Fibroblast of lung (primary cell): ENCODE data around the gene RNF217. TPM values are rescaled to one million over a fixed set of nuclear protein-coding genes. Genes with fewer than 3 reads are reported as not detected.

Source experiments
- DNase-seq, 2 donors: peaks; one replicate each; pipeline versions ENCODE4 v3.0.0 to v3.0.0-alpha.2; 2010; ENCODE audit warnings: low read depth in 2 of 2
- H2AFZ ChIP-seq: 2 replicates; pipeline ENCODE4 v1.5.1; 2012; ENCODE audit warnings: low read length, control low read depth, inconsistent platforms
- H3K27ac ChIP-seq: 2 replicates; pipeline ENCODE4 v1.5.1; 2011; ENCODE audit warnings: low read length, control low read depth; ENCODE audit not compliant: insufficient read depth
- H3K27me3 ChIP-seq: 2 replicates; pipeline ENCODE4 v1.5.1; 2011; ENCODE audit warnings: mild to moderate bottlenecking, low read length; ENCODE audit not compliant: control insufficient read depth, insufficient read depth
- H3K36me3 ChIP-seq: 2 replicates; pipeline ENCODE4 v1.5.1; 2011; ENCODE audit warnings: low read length; ENCODE audit not compliant: control insufficient read depth, insufficient read depth
- H3K4me1 ChIP-seq: 2 replicates; pipeline ENCODE4 v1.5.1; 2011; ENCODE audit warnings: low read length; ENCODE audit not compliant: control insufficient read depth, insufficient read depth; ENCODE audit errors: extremely low read depth
- H3K4me2 ChIP-seq: 2 replicates; pipeline ENCODE4 v1.5.1; 2011; ENCODE audit warnings: low read length, control low read depth; ENCODE audit not compliant: insufficient read depth; ENCODE audit errors: extremely low read depth
- H3K4me3 ChIP-seq, 4 experiments: fragments of 200-600 bp in 1 of 4; sonication (generic) in 1 of 4; replicated peaks in 1 of 4; 2 replicates each; pipeline ENCODE4 v1.5.1; 2011 to 2016; ENCODE audit warnings: low read length in 4 of 4, low read depth in 3 of 4, mild to moderate bottlenecking in 3 of 4, control low read depth in 2 of 4, inconsistent platforms in 1 of 4, mixed read lengths in 1 of 4; ENCODE audit not compliant: insufficient read depth in 1 of 4; ENCODE audit errors: control extremely low read depth in 1 of 4
- H3K79me2 ChIP-seq: 2 replicates; pipeline ENCODE4 v1.5.1; 2012; ENCODE audit warnings: mild to moderate bottlenecking, low read length, inconsistent platforms; ENCODE audit not compliant: control insufficient read depth, insufficient read depth
- H3K9ac ChIP-seq: 2 replicates; pipeline ENCODE4 v1.5.1; 2011; ENCODE audit warnings: mild to moderate bottlenecking, low read length, control low read depth; ENCODE audit not compliant: insufficient read depth
- H3K9me3 ChIP-seq: 2 replicates; pipeline ENCODE4 v1.5.1; 2012; ENCODE audit warnings: low read depth, low read length; ENCODE audit not compliant: control insufficient read depth, insufficient read depth
- H4K20me1 ChIP-seq: 2 replicates; pipeline ENCODE4 v1.5.1; 2011; ENCODE audit warnings: low read length; ENCODE audit not compliant: control insufficient read depth, insufficient read depth; ENCODE audit errors: extremely low read depth
- EZH2 ChIP-seq: IDR thresholded peaks from 2 replicates; pipeline ENCODE4 v1.5.1; 2012; ENCODE audit warnings: low read length, control low read depth, mild to moderate bottlenecking; ENCODE audit errors: missing control alignments
- polyA plus RNA-seq, 2 donors: library from polyadenylated mRNA; depleted of rRNA in 1 of 2; stranded (reverse) in 1 of 2; unstranded in 1 of 2; fragments of >200 nt; gene quantifications; 2 replicates each; pipeline ENCODE4 v1.2.1, GENCODE V29; 2011 to 2012; ENCODE audit warnings: missing spikeins in 1 of 2
- total RNA-seq: library from RNA; depleted of rRNA; stranded (reverse); fragments of >200 nt; gene quantifications from 2 replicates; pipeline ENCODE4 v1.2.1, GENCODE V29; 2014
- TF ChIP-seq, protein P1 (sequence below), 2 donors: IDR thresholded peaks in 1 of 2; conservative IDR thresholded peaks in 1 of 2; 1 replicate in 1 of 2; 2 replicates in 1 of 2; pipeline ENCODE4 v1.5.1; 2011 to 2012; ENCODE audit warnings: low read length in 2 of 2, control low read depth in 1 of 2, inconsistent platforms in 1 of 2, low read depth in 1 of 2, mild to moderate bottlenecking in 1 of 2

The RNF217 gene
- total and polyA plus RNA-seq, 2 donors (not counting 1 experiment from before 2014, with no cell fraction given) = 13.2 to 19.5 TPM

GRCh38 chr6:125117818-125118217 is 155.6 kb downstream of the RNF217 start:
- Histone ChIP-seq H3K27me3 (no peaks in the 10 kb centered on the region), H4K20me1 (no peaks in the 10 kb centered on the region), H3K9me3 (no peaks in the 10 kb centered on the region), H3K36me3 (no peaks in the 10 kb centered on the region), H2AFZ (no peak overlapping the region), H3K4me1 (no peaks in the 10 kb centered on the region), H3K4me2 (no peak overlapping the region), H3K79me2 (no peaks in the 10 kb centered on the region), H3K9ac (no peak overlapping the region), H3K27ac (no peak overlapping the region), H3K4me3 (no peak overlapping the region)
- TF ChIP-seq EZH2 = no peak
- DNase-seq = peak in 1 of 2 donors; percentile 56

DNA sequence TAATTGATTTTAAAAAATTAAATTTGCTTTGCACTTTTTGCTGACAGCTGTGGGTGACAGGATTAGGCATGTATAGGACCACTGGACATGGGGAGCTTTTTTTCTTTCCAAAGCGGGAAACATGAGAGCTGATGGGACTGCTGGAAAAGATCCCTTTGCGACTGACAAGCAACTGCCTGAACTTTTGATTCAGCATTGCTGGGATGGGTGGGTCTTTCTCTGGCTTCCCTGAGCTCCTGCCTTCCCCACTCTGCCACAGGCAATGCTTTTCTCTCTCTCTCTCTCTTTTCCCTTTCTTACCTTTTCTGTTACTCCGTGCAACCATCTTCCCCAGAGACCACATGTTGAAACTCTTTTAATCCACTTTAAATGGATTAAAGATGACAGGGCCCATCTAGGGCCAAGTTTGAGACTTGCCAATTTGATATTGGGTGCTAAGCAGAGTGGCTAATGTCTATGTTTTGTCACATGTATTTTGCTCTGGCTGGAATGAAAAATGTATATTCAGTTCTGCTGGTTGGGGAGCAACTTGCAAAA is 157.9 kb downstream of the RNF217 start:
- no peaks in the 10 kb centered on the region for H3K36me3 ChIP-seq
- DNase-seq = no peak
- TF ChIP-seq EZH2 = no peak
- TF ChIP-seq, protein P1, sequence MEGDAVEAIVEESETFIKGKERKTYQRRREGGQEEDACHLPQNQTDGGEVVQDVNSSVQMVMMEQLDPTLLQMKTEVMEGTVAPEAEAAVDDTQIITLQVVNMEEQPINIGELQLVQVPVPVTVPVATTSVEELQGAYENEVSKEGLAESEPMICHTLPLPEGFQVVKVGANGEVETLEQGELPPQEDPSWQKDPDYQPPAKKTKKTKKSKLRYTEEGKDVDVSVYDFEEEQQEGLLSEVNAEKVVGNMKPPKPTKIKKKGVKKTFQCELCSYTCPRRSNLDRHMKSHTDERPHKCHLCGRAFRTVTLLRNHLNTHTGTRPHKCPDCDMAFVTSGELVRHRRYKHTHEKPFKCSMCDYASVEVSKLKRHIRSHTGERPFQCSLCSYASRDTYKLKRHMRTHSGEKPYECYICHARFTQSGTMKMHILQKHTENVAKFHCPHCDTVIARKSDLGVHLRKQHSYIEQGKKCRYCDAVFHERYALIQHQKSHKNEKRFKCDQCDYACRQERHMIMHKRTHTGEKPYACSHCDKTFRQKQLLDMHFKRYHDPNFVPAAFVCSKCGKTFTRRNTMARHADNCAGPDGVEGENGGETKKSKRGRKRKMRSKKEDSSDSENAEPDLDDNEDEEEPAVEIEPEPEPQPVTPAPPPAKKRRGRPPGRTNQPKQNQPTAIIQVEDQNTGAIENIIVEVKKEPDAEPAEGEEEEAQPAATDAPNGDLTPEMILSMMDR (conservative IDR thresholded peaks at IDR 0.05 in 1 of 2, IDR thresholded peaks at IDR 0.05 in 1 of 2; ENCODE audit: low read depth in 1 of 2, low read length in 2 of 2) = no peak
- no peak overlapping the region for H3K4me2 ChIP-seq
- no peaks in the 10 kb centered on the region for H3K79me2 ChIP-seq
- no peaks in the 10 kb centered on the region for H3K4me1 ChIP-seq
- no peak overlapping the region for H3K27ac ChIP-seq
- H4K20me1 ChIP-seq = no peaks in the 10 kb centered on the region
- H3K4me3 ChIP-seq = no peak overlapping the region
- no peaks in the 10 kb centered on the region for H3K9me3 ChIP-seq
- H2AFZ ChIP-seq = no peak overlapping the region
- no peaks in the 10 kb centered on the region for H3K27me3 ChIP-seq
- no peak overlapping the region for H3K9ac ChIP-seq

DNA sequence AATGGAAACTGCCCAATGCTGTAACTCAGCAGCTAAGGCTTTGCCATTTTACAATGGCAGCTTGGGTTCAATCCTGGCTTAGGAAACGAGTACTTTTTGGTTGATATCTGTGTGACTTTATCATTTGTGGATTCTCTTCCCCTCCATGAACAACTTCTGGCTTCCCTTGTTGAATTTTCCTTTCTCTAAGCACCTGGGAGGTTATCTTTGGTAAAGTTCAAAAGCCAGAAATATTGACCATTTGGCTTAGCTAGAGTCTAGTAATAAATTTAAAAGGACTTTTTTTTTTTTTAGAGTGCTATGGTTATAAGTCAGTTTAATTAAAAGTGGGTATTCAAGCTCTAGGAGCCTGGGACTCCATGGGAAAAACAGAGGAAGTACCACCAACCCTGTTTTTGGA is 159.7 kb downstream of the RNF217 start:
- no peaks in the 10 kb centered on the region for H4K20me1 ChIP-seq
- H2AFZ ChIP-seq = no peak overlapping the region
- H3K9ac ChIP-seq = no peak overlapping the region
- no peaks in the 10 kb centered on the region for H3K36me3 ChIP-seq
- no peak overlapping the region for H3K4me3 ChIP-seq
- TF ChIP-seq EZH2 = no peak
- TF ChIP-seq, protein P1 (conservative IDR thresholded peaks at IDR 0.05 in 1 of 2, IDR thresholded peaks at IDR 0.05 in 1 of 2; ENCODE audit: low read depth in 1 of 2, low read length in 2 of 2) = no peak
- no peaks in the 10 kb centered on the region for H3K4me1 ChIP-seq
- no peak overlapping the region for H3K27ac ChIP-seq
- H3K79me2 ChIP-seq = no peaks in the 10 kb centered on the region
- H3K4me2 ChIP-seq = no peak overlapping the region
- no peak for DNase-seq
- H3K27me3 ChIP-seq = no peaks in the 10 kb centered on the region
- H3K9me3 ChIP-seq = no peaks in the 10 kb centered on the region
